Progenitor cell of endocrine pancreas (in vitro differentiated cells): ENCODE results near the gene RNU5B-1. TPM values are rescaled to one million over a fixed set of nuclear protein-coding genes. Genes with fewer than 3 reads are reported as not detected.
"Not testable (repeated sequence)": the region's sequence is repeated elsewhere in the genome, so short reads cannot be mapped to it uniquely, and the experiment has no call there.

Source experiments
- DNase-seq: peaks from one replicate; pipeline ENCODE4 v3.0.0; 2021; ENCODE audit warnings: low spot score; ENCODE audit not compliant: unreplicated experiment
- H3K27ac Mint-ChIP-seq: 2 replicates; pipeline ENCODE4 v1.8.0; 2021; ENCODE audit warnings: mild to moderate bottlenecking, moderate library complexity, mixed read lengths
- H3K27me3 Mint-ChIP-seq: 2 replicates; pipeline ENCODE4 v1.8.0; 2021; ENCODE audit warnings: mixed read lengths
- H3K36me3 Mint-ChIP-seq: 2 replicates; pipeline ENCODE4 v1.8.0; 2022; ENCODE audit warnings: mixed read lengths; ENCODE audit not compliant: insufficient read depth
- H3K4me1 Mint-ChIP-seq: 2 replicates; pipeline ENCODE4 v1.8.0; 2021; ENCODE audit warnings: low read depth, mixed read lengths
- H3K4me3 Mint-ChIP-seq: 2 replicates; pipeline ENCODE4 v1.8.0; 2021; ENCODE audit warnings: low read depth, mild to moderate bottlenecking, moderate library complexity, mixed read lengths
- H3K9me3 Mint-ChIP-seq: 2 replicates; pipeline ENCODE4 v1.8.0; 2021; ENCODE audit warnings: low read depth, mixed read lengths
- total RNA-seq: library from RNA; stranded (reverse); gene quantifications from 2 replicates; pipeline ENCODE4 v1.2.1, GENCODE V29; 2021
- TF ChIP-seq, protein P1 (sequence below): fragments of 200-600 bp; sonication (generic); IDR thresholded peaks from one replicate; pipeline ENCODE4 v1.5.0; 2021; ENCODE audit warnings: antibody characterized with exemption, mild to moderate bottlenecking; ENCODE audit not compliant: unreplicated experiment

Gene RNU5B-1
- total RNA-seq, 1 donor from 2014 or later = 41.3 TPM

- no peak for DNase-seq
- Mint-ChIP-seq H3K27me3 (no peaks in the 10 kb centered on the region), H3K36me3 (peaks cover 9% of the 10 kb centered on the region), H3K9me3 (no peaks in the 10 kb centered on the region), H3K27ac (no peak overlapping the region), H3K4me3 (no peak overlapping the region), H3K4me1 (peaks cover 14% of the 10 kb centered on the region)
- TF ChIP-seq, protein P1, sequence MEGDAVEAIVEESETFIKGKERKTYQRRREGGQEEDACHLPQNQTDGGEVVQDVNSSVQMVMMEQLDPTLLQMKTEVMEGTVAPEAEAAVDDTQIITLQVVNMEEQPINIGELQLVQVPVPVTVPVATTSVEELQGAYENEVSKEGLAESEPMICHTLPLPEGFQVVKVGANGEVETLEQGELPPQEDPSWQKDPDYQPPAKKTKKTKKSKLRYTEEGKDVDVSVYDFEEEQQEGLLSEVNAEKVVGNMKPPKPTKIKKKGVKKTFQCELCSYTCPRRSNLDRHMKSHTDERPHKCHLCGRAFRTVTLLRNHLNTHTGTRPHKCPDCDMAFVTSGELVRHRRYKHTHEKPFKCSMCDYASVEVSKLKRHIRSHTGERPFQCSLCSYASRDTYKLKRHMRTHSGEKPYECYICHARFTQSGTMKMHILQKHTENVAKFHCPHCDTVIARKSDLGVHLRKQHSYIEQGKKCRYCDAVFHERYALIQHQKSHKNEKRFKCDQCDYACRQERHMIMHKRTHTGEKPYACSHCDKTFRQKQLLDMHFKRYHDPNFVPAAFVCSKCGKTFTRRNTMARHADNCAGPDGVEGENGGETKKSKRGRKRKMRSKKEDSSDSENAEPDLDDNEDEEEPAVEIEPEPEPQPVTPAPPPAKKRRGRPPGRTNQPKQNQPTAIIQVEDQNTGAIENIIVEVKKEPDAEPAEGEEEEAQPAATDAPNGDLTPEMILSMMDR = no peak
Measured at GRCh38 chr15:65344914-65345275, 40.4 kb downstream of the RNU5B-1 start.

DNA sequence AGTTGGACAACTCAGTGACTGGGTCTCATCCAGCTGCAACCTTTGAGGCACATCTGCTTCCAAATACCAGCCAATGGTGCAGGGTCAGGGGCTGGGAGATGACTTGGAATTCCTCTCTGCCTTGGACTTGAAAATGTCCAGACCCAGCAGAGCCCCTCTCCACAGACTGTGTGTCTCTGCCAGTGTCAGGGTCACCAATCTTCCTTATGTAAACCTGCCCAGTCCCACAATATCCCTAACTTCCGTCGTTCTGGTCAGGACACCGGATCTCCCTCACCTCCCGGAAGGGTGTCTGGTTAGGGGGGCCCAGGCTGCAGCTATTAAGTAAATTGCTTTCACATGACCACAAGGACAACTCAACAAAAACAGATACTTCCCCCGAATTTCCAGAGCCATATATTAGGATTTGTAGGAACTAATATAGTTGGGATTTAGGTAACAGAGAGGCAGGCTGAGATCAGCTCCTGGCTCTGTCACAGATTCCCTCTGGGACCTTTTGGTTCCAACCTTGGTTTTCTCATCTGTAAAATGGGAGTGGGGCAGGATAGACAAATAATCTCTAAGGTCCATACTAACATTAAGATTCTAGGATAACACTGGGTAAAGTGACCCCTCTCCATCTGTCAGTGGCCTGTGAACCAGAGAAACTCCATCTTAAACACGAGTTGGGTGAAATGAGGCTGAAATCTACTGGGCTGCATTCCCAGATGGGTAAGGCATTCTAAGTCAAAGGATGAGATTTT lies 42.5 kb downstream of the RNU5B-1 start:
- no peak for DNase-seq
- Mint-ChIP-seq H3K27me3 (no peaks in the 10 kb centered on the region), H3K9me3 (no peaks in the 10 kb centered on the region), H3K4me1 (peaks cover 6% of the 10 kb centered on the region), H3K4me3 (no peak overlapping the region), H3K27ac (no peak overlapping the region), H3K36me3 (peaks cover 18% of the 10 kb centered on the region)
- TF ChIP-seq, protein P1 = no peak

DNA sequence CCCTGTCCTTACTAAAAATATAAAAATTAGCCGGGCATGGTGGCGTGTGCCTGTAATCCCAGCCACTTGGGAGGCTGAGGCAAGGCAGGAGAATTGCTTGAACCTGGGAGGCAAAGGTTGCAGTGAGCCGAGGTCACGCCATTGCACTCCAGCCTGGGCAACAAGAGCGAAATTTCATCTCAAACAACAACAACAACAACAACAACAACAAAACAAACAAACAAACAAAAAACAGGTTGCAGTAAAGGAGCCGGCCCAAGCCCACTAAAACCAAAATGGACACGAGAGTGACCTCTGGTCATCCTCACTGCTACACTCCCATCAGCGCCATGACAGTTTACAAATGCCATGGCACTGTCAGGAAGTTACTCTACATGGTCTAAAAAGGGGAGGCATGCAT lies 43.3 kb downstream of the RNU5B-1 start:
- H3K9me3 Mint-ChIP-seq, H3K4me1 Mint-ChIP-seq, H3K27ac Mint-ChIP-seq, H3K4me3 Mint-ChIP-seq, DNase-seq, H3K27me3 Mint-ChIP-seq: not testable (repeated sequence)
- H3K36me3 Mint-ChIP-seq = peaks cover 17% of the 10 kb centered on the region

GRCh38 chr15:65349338-65349737 lies 44.9 kb downstream of the RNU5B-1 start:
- TF ChIP-seq, protein P1 = no peak
- peaks cover 2% of the 10 kb centered on the region for H3K9me3 Mint-ChIP-seq
- peaks cover 7% of the 10 kb centered on the region for H3K4me1 Mint-ChIP-seq
- H3K27me3 Mint-ChIP-seq = no peaks in the 10 kb centered on the region
- H3K27ac Mint-ChIP-seq = no peak overlapping the region
- no peak for DNase-seq
- no peak overlapping the region for H3K4me3 Mint-ChIP-seq
- peaks cover 22% of the 10 kb centered on the region for H3K36me3 Mint-ChIP-seq

DNA sequence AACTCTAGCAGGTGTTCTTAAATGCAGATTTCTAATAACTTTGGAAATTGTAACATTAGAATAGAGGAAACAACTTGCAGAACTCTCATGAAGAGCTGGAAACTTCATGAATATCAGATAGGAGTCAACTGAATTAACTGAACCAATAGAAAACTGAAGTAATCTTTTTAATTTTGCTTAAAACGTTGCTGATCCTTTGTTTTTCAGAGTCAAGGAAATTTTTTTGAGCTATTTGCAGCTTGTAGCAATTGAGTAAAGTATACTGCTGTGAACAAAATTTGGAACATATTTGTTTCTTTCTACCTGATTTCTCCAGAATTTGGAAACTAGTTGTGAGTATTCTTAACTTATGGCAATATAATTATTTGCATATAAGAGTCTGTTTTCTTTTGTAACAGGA lies 47.5 kb downstream of the RNU5B-1 start:
- not testable (repeated sequence) for H3K4me3 Mint-ChIP-seq, DNase-seq, H3K27ac Mint-ChIP-seq, H3K27me3 Mint-ChIP-seq, H3K9me3 Mint-ChIP-seq
- Mint-ChIP-seq H3K4me1 (peaks cover 17% of the 10 kb centered on the region), H3K36me3 (peaks cover 26% of the 10 kb centered on the region)

Other genes with a start within 250 kb of the RNU5B-1 start
- gene RASL12, start 236.7 kb upstream of the RNU5B-1 start, total RNA-seq = 0.38 and 0.40 TPM in 2 replicates
- not detected in 2 replicates for gene KBTBD13, start 227.9 kb upstream of the RNU5B-1 start, total RNA-seq
- gene UBAP1L, start 189.5 kb upstream of the RNU5B-1 start, total RNA-seq = 5.8 and 6.2 TPM in 2 replicates
- gene PDCD7, start 170.9 kb upstream of the RNU5B-1 start, total RNA-seq = 32.6 and 34.4 TPM in 2 replicates
- 52.1 and 56.2 TPM in 2 replicates for gene CLPX, start 119.3 kb upstream of the RNU5B-1 start, total RNA-seq
- gene CILP, start 93.2 kb upstream of the RNU5B-1 start, total RNA-seq = 0.22 and 0.29 TPM in 2 replicates
- 10.5 and 12.6 TPM in 2 replicates for gene PARP16, start 17.8 kb upstream of the RNU5B-1 start, total RNA-seq
- gene RNU5A-1, start 8.6 kb upstream of the RNU5B-1 start, total RNA-seq = not detected in 2 replicates
- 125 and 138 TPM in 2 replicates for gene IGDCC3, start 73.3 kb downstream of the RNU5B-1 start, total RNA-seq
- 11.5 and 12.8 TPM in 2 replicates for gene IGDCC4, start 118.3 kb downstream of the RNU5B-1 start, total RNA-seq
- 30.7 TPM in 2 replicates for gene DPP8, start 213.0 kb downstream of the RNU5B-1 start, total RNA-seq
- 152 and 156 TPM in 2 replicates for gene HACD3, start 225.8 kb downstream of the RNU5B-1 start, total RNA-seq